Measurements from ENCODE around the gene CHCHD3.

- TF ChIP-seq CTCF (conservative IDR thresholded peaks at IDR 0.05) = no peak
- TF ChIP-seq EZH2 (IDR thresholded peaks at IDR 0.05; ENCODE audit: low read depth) = no peak
Observed at GRCh38 chr7:132881317-132881716, 200.6 kb downstream of the CHCHD3 start.

Data from PC-9 (cell line).